K562 (cell line): ENCODE results near the gene NUPR1. TPM values are rescaled to one million over a fixed set of nuclear protein-coding genes. Genes with fewer than 3 reads are reported as not detected.

ENCODE experiments used
- ATAC-seq: fragments of 200-7000 bp; cut with Tn5 transposase; 3 replicates; pipeline ENCODE4 v1.9.1; 2020; ENCODE audit warnings: moderate library complexity
- BruUV-seq: library from RNA; stranded (reverse); fragments of 400-500 nt; replicated peaks from 2 replicates; lab custom pipeline; 2021; lab: Mats Ljungman, UMichigan
- CTCF ChIA-PET: fragments of 300-600 bp; formaldehyde crosslinking; extraction: SDS; loops from one replicate; lab custom pipeline; 2021; ENCODE audit warnings: low intra/inter-chr PET ratio; lab: Yijun Ruan, JAX
- POLR2A ChIA-PET: fragments of 300-600, 350-650 bp; sonication (Branson Sonifier 250); formaldehyde crosslinking; extraction: SDS; loops from one replicate; lab custom pipeline; 2021; ENCODE audit warnings: antibody characterized with exemption, inconsistent platforms; lab: Yijun Ruan, JAX
- DNase-seq, 4 experiments: peaks; one replicate each; pipeline versions ENCODE4 v3.0.0 to v3.0.0-alpha.2; 2011 to 2018; ENCODE audit warnings: low spot score in 3 of 4, mixed read lengths in 3 of 4; ENCODE audit errors: extremely low read depth in 1 of 4
- FAIRE-seq: peaks from 2 replicates; lab custom pipeline; 2011; peaks lifted over from hg19 to GRCh38; lab: Jason Lieb, UNC
- H2AFZ ChIP-seq: 2 replicates; pipeline ENCODE4 v1.6.0; 2011; ENCODE audit warnings: low read depth, low read length, control low read depth, inconsistent platforms
- H3K27ac ChIP-seq: fragments of 200-600 bp; 3 replicates; pipeline ENCODE4 v1.8.0; 2011; ENCODE audit warnings: low read depth, mild to moderate bottlenecking, control low read depth, inconsistent platforms, low read length, moderate library complexity, mixed read lengths; ENCODE audit errors: extremely low read depth
- H3K27me3 ChIP-seq, 2 experiments: fragments of 300-600 bp in 1 of 2; 2 replicates in 1 of 2; 3 replicates in 1 of 2; pipeline versions ENCODE4 v1.6.0 to v1.8.0; 2011; ENCODE audit warnings: inconsistent platforms in 2 of 2, low read length in 2 of 2, mild to moderate bottlenecking in 1 of 2, mixed read lengths in 1 of 2, moderate library complexity in 1 of 2; ENCODE audit not compliant: control insufficient read depth in 2 of 2, insufficient read depth in 2 of 2
- H3K36me3 ChIP-seq: fragments of 300-600 bp; 3 replicates; pipeline ENCODE4 v1.8.0; 2011; ENCODE audit warnings: mild to moderate bottlenecking, low read length, inconsistent platforms; ENCODE audit not compliant: control insufficient read depth, insufficient read depth
- H3K4me1 ChIP-seq, 2 experiments: fragments of 200-600 bp in 1 of 2; replicated peaks in 1 of 2; 2 replicates in 1 of 2; 3 replicates in 1 of 2; pipeline versions ENCODE4 v1.5.1 to v1.8.0; 2011; ENCODE audit warnings: inconsistent platforms in 2 of 2, low read length in 2 of 2, mild to moderate bottlenecking in 1 of 2, mixed read lengths in 1 of 2, moderate library complexity in 1 of 2; ENCODE audit not compliant: control insufficient read depth in 2 of 2, insufficient read depth in 2 of 2
- H3K4me2 ChIP-seq: 2 replicates; pipeline ENCODE4 v1.6.1; 2011; ENCODE audit warnings: low read length, control low read depth, inconsistent platforms, mixed read lengths; ENCODE audit not compliant: insufficient read depth
- H3K4me3 ChIP-seq: fragments of 200-600 bp; sonication (generic), shearing (Covaris generic); 2 replicates; pipeline ENCODE4 v1.5.1; 2016; ENCODE audit warnings: control low read depth, inconsistent platforms
- H3K79me2 ChIP-seq: fragments of 200-600 bp; 3 replicates; pipeline ENCODE4 v1.8.0; 2011; ENCODE audit warnings: low read length, inconsistent platforms; ENCODE audit not compliant: control insufficient read depth, insufficient read depth
- H3K9ac ChIP-seq, 2 experiments: 2 replicates each; pipeline versions ENCODE4 v1.6.0 to v1.6.1; 2011; ENCODE audit warnings: low read depth in 2 of 2, low read length in 2 of 2, control low read depth in 1 of 2, inconsistent platforms in 1 of 2, mild to moderate bottlenecking in 1 of 2, mixed read lengths in 1 of 2; ENCODE audit not compliant: insufficient read depth in 1 of 2
- H3K9me1 ChIP-seq: one replicate; pipeline ENCODE4 v1.6.0; 2011; ENCODE audit warnings: inconsistent platforms, mild to moderate bottlenecking, low read length, moderate library complexity; ENCODE audit not compliant: control insufficient read depth, insufficient read depth
- H3K9me3 ChIP-seq: replicated peaks from 2 replicates; pipeline ENCODE4 v1.5.1; 2011; ENCODE audit warnings: low read depth, low read length, inconsistent platforms; ENCODE audit not compliant: control insufficient read depth, insufficient read depth
- H4K20me1 ChIP-seq: replicated peaks from 2 replicates; pipeline ENCODE4 v1.6.1; 2011; ENCODE audit warnings: low read length, inconsistent platforms, mixed read lengths; ENCODE audit not compliant: control insufficient read depth, insufficient read depth
- KHSRP ChIP-seq: fragments of 450-650 bp; IDR thresholded peaks from 2 replicates; pipeline ENCODE4 v1.6.1; 2017
- RCOR1 ChIP-seq, 2 experiments: IDR thresholded peaks; 2 replicates each; pipeline ENCODE4 v1.6.1; 2012; ENCODE audit warnings: low read depth in 2 of 2, low read length in 2 of 2, borderline replicate concordance in 1 of 2, improper control_type of control experiment in 1 of 2
- WGBS: fragments of 100-300 bp; shearing (Covaris generic); methylation state at CpG from one replicate; pipeline ENCODE4 v1.1.6; 2016; ENCODE audit warnings: low coverage, mixed read lengths; ENCODE audit not compliant: insufficient coverage; ENCODE audit errors: missing lambda C conversion rate; 5-methylcytosine and 5-hydroxymethylcytosine counted together
- in situ Hi-C: fragments of 300-500 bp; cut with MboI; formaldehyde crosslinking; loops from 4 replicates; pipeline ENCODE4 v1.15.0; 2018; ENCODE audit warnings: inconsistent platforms, mixed read lengths
- intact Hi-C: fragments of 100-400 bp; cut with micrococcal nuclease; formaldehyde crosslinking; loops from 2 replicates; pipeline ENCODE4 v1.14.2; 2022
- polyA plus RNA-seq, 8 experiments: library from polyadenylated mRNA; depleted of rRNA in 4 of 8; stranded (reverse) in 5 of 8; unstranded in 3 of 8; fragments of >200 nt; fragmentation: Nextera tagmentation in 2 of 8; fragmentation: Illumina TruSeq in 1 of 8; extraction: Ambion mirVana in 2 of 8; extraction: Trizol in 1 of 8; gene quantifications; 2 replicates each; pipeline versions ENCODE4 v1.2.1 to v1.2.3, GENCODE V29; 2011 to 2014; ENCODE audit warnings: inconsistent platforms in 1 of 8, missing spikeins in 1 of 8
- total RNA-seq, 7 experiments: library from RNA; depleted of rRNA in 6 of 7; stranded (reverse); fragments of >200 nt in 6 of 7; fragmentation: Illumina TruSeq in 2 of 7; extraction: Trizol in 2 of 7; gene quantifications; 2 replicates each; pipeline versions ENCODE4 v1.2.1 to v1.2.3, GENCODE V29; 2011 to 2021; ENCODE audit warnings: low replicate concordance in 1 of 7

Gene NUPR1
- total and polyA plus RNA-seq, 9 of the 15 experiments (the other 6 are each of a cell fraction or from before 2014, with no cell fraction given), result 0.07 to 1.5 (median 0.27) TPM

DNA sequence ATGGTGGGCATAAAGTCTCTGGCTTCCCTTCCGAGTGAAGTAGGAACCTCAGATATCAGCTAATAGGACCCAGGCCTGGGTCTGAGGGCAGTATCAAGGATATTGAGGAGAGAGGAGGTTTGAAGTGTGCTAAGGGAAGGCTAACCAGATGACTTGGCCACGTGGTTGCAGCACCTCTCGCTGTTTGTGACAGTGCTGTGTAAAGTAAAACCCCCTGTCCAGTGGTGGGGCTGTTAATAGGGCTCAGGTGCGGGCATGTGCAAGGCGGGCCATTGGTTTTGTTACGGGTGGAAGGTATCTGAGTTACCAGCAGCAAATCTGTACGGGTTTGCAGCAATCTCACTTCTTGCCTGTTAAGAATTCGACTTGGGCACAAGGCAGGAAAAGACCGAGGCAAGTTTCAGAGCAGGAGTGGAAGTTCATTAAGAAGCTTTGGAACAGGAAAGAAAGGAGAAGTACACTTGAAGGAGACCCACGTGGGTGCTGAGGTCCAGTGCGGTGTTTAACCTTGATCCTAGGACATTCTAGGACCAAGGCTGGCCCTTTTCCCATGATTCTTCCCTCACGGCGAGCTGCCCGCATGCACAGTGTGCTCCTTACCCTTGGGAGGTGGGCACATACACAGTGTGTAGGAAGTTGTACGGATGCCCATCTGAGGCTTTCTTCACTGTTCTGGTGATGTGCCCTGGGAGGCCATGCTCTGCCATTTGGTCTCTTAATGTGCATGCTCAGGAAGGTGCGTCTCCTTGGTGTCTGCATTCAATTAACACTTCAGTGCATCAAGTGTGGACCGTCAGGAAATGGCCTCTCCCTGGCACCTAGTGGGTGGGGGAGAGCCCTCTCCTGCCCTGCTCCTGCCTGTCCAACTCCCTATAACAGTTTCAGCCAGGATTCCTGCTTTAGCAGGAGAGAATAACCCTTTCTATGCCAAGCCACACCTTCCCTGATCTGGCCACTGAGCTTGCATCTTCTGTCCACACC lies 35.3 kb upstream of the NUPR1 start:
- Histone ChIP-seq H3K9ac (no peak overlapping the region), H3K27ac (no peak overlapping the region), H3K79me2 (no peaks in the 10 kb centered on the region; the same call in 2 of the 3 replicates), H3K36me3 (no peaks in the 10 kb centered on the region), H3K9me3 (no peaks in the 10 kb centered on the region), H3K27me3 (no peaks in the 10 kb centered on the region), H2AFZ (no peak overlapping the region), H3K4me3 (no peak overlapping the region), H3K9me1 (no peaks in the 10 kb centered on the region), H3K4me1 (0 out of 5 replicates have a peak, but pooled peaks cover 0 to 3% of the 10 kb centered on the region in 2 experiments), H4K20me1 (no peaks in the 10 kb centered on the region; the same call in 1 of the 2 replicates), H3K4me2 (no peak overlapping the region)
- no peak for DNase-seq
- BruUV-seq, result no TSS peak
- POLR2A ChIA-PET, result interaction anchor here (0.5 to 0.9 kb wide), 3 partner anchors 23 to 63 kb away, joined by 3 to 4 read pairs (median 3); partner anchors contain the start of gene SULT1A2
- intact Hi-C loops, result no loop called here
- TF ChIP-seq KHSRP (no peak), RCOR1 (IDR thresholded peaks at IDR 0.05; ENCODE audit: borderline replicate concordance in 1 of 2, low read depth in 2 of 2, low read length in 2 of 2) (no peak)
- 78% methylated on average over 17 of the region's 17 CpGs for WGBS
- no peak for FAIRE-seq
- ATAC-seq, result no peak
- CTCF ChIA-PET, result no interaction called here
- in situ Hi-C loops, result no loop called here
